Right lobe of liver (tissue), 4 donors: ENCODE results near the gene NEK1.
"Not testable (repeated sequence)": the region's sequence is repeated elsewhere in the genome, so short reads cannot be mapped to it uniquely, and the experiment has no call there.

Experiments
- POLR2A ChIP-seq: fragments of 450-650 bp; IDR thresholded peaks from one replicate; pipeline ENCODE4 v1.6.1; 2017; ENCODE audit warnings: antibody characterized with exemption, mild to moderate bottlenecking
- TF ChIP-seq, protein P1 (sequence below), 4 donors: fragments of 200-600 bp in 3 of 4; fragments of 450-650 bp in 1 of 4; IDR thresholded peaks; one replicate each; pipeline versions ENCODE4 v1.5.1 to v1.8.0; 2016 to 2022; ENCODE audit warnings: antibody characterized with exemption in 4 of 4, mild to moderate bottlenecking in 2 of 4
- donor health status: DM: no; HTN: no; CAD: no.
- donor health status: DM: no; HTN: no; CAD: no.
- donor health status: DM: no; HTN: yes; CAD: no.

DNA sequence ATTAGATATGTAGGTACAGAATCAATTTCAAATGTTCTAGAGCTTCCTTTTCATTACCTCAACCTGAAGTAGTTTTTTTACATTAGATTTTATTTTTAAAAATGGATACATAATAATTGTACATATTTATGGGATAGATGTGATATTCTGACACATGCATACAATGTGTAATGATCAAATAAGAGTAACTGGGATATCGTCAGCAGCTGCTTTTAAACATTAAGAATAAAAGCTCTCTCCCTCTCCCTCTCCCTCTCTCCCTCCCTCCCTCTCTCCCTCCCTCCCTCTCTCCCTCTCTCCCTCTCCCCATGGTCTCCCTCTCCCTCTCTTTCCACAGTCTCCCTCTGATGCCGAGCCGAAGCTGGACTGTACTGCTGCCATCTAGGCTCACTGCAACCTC lies 43.2 kb downstream of the NEK1 start:
- TF ChIP-seq, protein P1, sequence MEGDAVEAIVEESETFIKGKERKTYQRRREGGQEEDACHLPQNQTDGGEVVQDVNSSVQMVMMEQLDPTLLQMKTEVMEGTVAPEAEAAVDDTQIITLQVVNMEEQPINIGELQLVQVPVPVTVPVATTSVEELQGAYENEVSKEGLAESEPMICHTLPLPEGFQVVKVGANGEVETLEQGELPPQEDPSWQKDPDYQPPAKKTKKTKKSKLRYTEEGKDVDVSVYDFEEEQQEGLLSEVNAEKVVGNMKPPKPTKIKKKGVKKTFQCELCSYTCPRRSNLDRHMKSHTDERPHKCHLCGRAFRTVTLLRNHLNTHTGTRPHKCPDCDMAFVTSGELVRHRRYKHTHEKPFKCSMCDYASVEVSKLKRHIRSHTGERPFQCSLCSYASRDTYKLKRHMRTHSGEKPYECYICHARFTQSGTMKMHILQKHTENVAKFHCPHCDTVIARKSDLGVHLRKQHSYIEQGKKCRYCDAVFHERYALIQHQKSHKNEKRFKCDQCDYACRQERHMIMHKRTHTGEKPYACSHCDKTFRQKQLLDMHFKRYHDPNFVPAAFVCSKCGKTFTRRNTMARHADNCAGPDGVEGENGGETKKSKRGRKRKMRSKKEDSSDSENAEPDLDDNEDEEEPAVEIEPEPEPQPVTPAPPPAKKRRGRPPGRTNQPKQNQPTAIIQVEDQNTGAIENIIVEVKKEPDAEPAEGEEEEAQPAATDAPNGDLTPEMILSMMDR (IDR thresholded peaks at IDR 0.05), result not testable (repeated sequence)
- not testable (repeated sequence) for TF ChIP-seq POLR2A
